ENCODE data around the gene ERICH2. TPM values are rescaled to one million over a fixed set of nuclear protein-coding genes. Genes with fewer than 3 reads are reported as not detected.
A peak's percentile ranks its signal among the peaks of the same experiment; 100 is the strongest.

The ERICH2 gene
- total and polyA plus RNA-seq, 2 of the 13 experiments (the other 11 are each of a cell fraction or from before 2014, with no cell fraction given): not detected

GRCh38 chr2:170770606-170771420 lies 635 bp downstream of the ERICH2 start (continued):
- TF ChIP-seq E2F2 (CRISPR knock-in tag; IDR thresholded peaks at IDR 0.05; ENCODE audit: borderline replicate concordance) (peak; percentile 49; the same call in 1 of the 2 replicates), CC2D1A (CRISPR knock-in tag; IDR thresholded peaks at IDR 0.05) (no peak), MATR3 (CRISPR knock-in tag; IDR thresholded peaks at IDR 0.05) (no peak), TGIF2 (CRISPR knock-in tag; IDR thresholded peaks at IDR 0.05) (0 out of 2 replicates have a peak, but pooled peaks have one; percentile 21), SMC3 (IDR thresholded peaks at IDR 0.05; ENCODE audit: low read length) (no peak), ZSCAN29 (CRISPR knock-in tag; conservative IDR thresholded peaks at IDR 0.05) (no peak), TAF1 (CRISPR knock-in tag; IDR thresholded peaks at IDR 0.05) (0 out of 2 replicates have a peak, but pooled peaks have one; percentile 29), MED1 (CRISPR knock-in tag; IDR thresholded peaks at IDR 0.05) (0 out of 2 replicates have a peak, but pooled peaks have one; percentile 28), YEATS2 (CRISPR knock-in tag; IDR thresholded peaks at IDR 0.05; ENCODE audit: borderline replicate concordance) (no peak), NKX3-1 (CRISPR knock-in tag; IDR thresholded peaks at IDR 0.05) (0 out of 2 replicates have a peak, but pooled peaks have one; percentile 32), SIN3A (IDR thresholded peaks at IDR 0.05; ENCODE audit: borderline replicate concordance, low read depth, low read length) (no peak), YEATS4 (CRISPR knock-in tag; IDR thresholded peaks at IDR 0.05; ENCODE audit: borderline replicate concordance) (0 out of 2 replicates have a peak, but pooled peaks have one; percentile 16), ZNF337 (CRISPR knock-in tag; IDR thresholded peaks at IDR 0.05; ENCODE audit: borderline replicate concordance, low read depth) (no peak; the same call in 1 of the 2 replicates), GPN1 (CRISPR knock-in tag; IDR thresholded peaks at IDR 0.05; ENCODE audit: borderline replicate concordance) (no peak), ZBTB1 (CRISPR knock-in tag; IDR thresholded peaks at IDR 0.05; ENCODE audit: borderline replicate concordance) (no peak), ZNF557 (CRISPR knock-in tag; IDR thresholded peaks at IDR 0.05) (0 out of 2 replicates have a peak, but pooled peaks have one; percentile 37), ZSCAN21 (CRISPR knock-in tag; IDR thresholded peaks at IDR 0.05; ENCODE audit: borderline replicate concordance) (peak; percentile 35), ZNF660 (CRISPR knock-in tag; IDR thresholded peaks at IDR 0.05; ENCODE audit: borderline replicate concordance, low read depth) (no peak), MIER2 (CRISPR knock-in tag; IDR thresholded peaks at IDR 0.05) (no peak), ZSCAN20 (CRISPR knock-in tag; IDR thresholded peaks at IDR 0.05; ENCODE audit: borderline replicate concordance) (peak; percentile 89), ZNF839 (CRISPR knock-in tag; IDR thresholded peaks at IDR 0.05; ENCODE audit: borderline replicate concordance) (no peak)
- TF ChIP-seq, protein P1, sequence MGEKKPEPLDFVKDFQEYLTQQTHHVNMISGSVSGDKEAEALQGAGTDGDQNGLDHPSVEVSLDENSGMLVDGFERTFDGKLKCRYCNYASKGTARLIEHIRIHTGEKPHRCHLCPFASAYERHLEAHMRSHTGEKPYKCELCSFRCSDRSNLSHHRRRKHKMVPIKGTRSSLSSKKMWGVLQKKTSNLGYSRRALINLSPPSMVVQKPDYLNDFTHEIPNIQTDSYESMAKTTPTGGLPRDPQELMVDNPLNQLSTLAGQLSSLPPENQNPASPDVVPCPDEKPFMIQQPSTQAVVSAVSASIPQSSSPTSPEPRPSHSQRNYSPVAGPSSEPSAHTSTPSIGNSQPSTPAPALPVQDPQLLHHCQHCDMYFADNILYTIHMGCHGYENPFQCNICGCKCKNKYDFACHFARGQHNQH (CRISPR knock-in tag; IDR thresholded peaks at IDR 0.05): peak; percentile 20; the same call in 1 of the 2 replicates
- TF ChIP-seq, protein P2, sequence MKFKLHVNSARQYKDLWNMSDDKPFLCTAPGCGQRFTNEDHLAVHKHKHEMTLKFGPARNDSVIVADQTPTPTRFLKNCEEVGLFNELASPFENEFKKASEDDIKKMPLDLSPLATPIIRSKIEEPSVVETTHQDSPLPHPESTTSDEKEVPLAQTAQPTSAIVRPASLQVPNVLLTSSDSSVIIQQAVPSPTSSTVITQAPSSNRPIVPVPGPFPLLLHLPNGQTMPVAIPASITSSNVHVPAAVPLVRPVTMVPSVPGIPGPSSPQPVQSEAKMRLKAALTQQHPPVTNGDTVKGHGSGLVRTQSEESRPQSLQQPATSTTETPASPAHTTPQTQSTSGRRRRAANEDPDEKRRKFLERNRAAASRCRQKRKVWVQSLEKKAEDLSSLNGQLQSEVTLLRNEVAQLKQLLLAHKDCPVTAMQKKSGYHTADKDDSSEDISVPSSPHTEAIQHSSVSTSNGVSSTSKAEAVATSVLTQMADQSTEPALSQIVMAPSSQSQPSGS (CRISPR knock-in tag; IDR thresholded peaks at IDR 0.05): no peak
